GM23338 (cell line): ENCODE results near the gene KIF2A. TPM values are rescaled to one million over a fixed set of nuclear protein-coding genes. Genes with fewer than 3 reads are reported as not detected.

ENCODE experiments used
- ATAC-seq: fragments of 200-7000 bp; cut with Tn5 transposase; 3 replicates; pipeline ENCODE4 v1.9.1; 2020
- DNase-seq: peaks from one replicate; pipeline ENCODE4 v3.0.0-alpha.2; 2015; ENCODE audit warnings: low spot score
- H2AFZ ChIP-seq: fragments of 200-600 bp; sonication (generic); 2 replicates; pipeline ENCODE4 v1.8.0; 2016; ENCODE audit warnings: antibody characterized with exemption, mild to moderate bottlenecking, moderate library complexity
- H3F3A ChIP-seq: fragments of 200-600 bp; sonication (generic); replicated peaks from 2 replicates; pipeline ENCODE4 v1.8.0; 2017; ENCODE audit warnings: antibody characterized with exemption, mixed run types, low read depth
- H3K27ac ChIP-seq: fragments of 200-600 bp; sonication (generic); 2 replicates; pipeline ENCODE4 v1.6.1; 2016; ENCODE audit warnings: low read depth
- H3K27me3 ChIP-seq: fragments of 200-600 bp; sonication (generic); 2 replicates; pipeline ENCODE4 v1.8.0; 2016; ENCODE audit warnings: mild to moderate bottlenecking, mixed run types, moderate library complexity; ENCODE audit not compliant: insufficient read depth
- H3K36me3 ChIP-seq: fragments of 200-600 bp; sonication (generic); 2 replicates; pipeline ENCODE4 v1.8.0; 2016; ENCODE audit warnings: mild to moderate bottlenecking; ENCODE audit not compliant: insufficient read depth
- H3K4me1 ChIP-seq: fragments of 200-600 bp; sonication (generic); 2 replicates; pipeline ENCODE4 v1.8.0; 2016; ENCODE audit warnings: mild to moderate bottlenecking, moderate library complexity; ENCODE audit not compliant: insufficient read depth
- H3K4me2 ChIP-seq: fragments of 200-600 bp; sonication (generic); 2 replicates; pipeline ENCODE4 v1.7.1; 2017; ENCODE audit warnings: mixed run types
- H3K4me3 ChIP-seq: fragments of 200-600 bp; sonication (generic); 2 replicates; pipeline ENCODE4 v1.6.1; 2016; ENCODE audit warnings: mixed run types
- H3K79me2 ChIP-seq: fragments of 200-600 bp; sonication (generic); replicated peaks from 2 replicates; pipeline ENCODE4 v1.8.0; 2017; ENCODE audit warnings: mild to moderate bottlenecking; ENCODE audit not compliant: insufficient read depth
- H3K9me2 ChIP-seq: fragments of 200-600 bp; sonication (generic); 2 replicates; pipeline ENCODE4 v1.8.0; 2017; ENCODE audit not compliant: insufficient read depth
- H4K20me1 ChIP-seq: fragments of 200-600 bp; sonication (generic); replicated peaks from 2 replicates; pipeline ENCODE4 v1.8.0; 2017; ENCODE audit warnings: mild to moderate bottlenecking; ENCODE audit not compliant: insufficient read depth
- H3K27ac Mint-ChIP-seq: 2 replicates; pipeline ENCODE4 v1.8.0; 2020; ENCODE audit warnings: inconsistent platforms, mild to moderate bottlenecking, moderate library complexity, mixed read lengths
- H3K27me3 Mint-ChIP-seq: 3 replicates; pipeline ENCODE4 v1.8.0; 2022; ENCODE audit warnings: low read depth, mild to moderate bottlenecking, moderate library complexity, mixed read lengths, inconsistent platforms; ENCODE audit not compliant: insufficient read depth, poor library complexity
- H3K36me3 Mint-ChIP-seq: 3 replicates; pipeline ENCODE4 v1.8.0; 2021; ENCODE audit warnings: low read depth, mild to moderate bottlenecking, inconsistent platforms, moderate library complexity, mixed read lengths
- H3K4me1 Mint-ChIP-seq: 3 replicates; pipeline ENCODE4 v1.8.0; 2020; ENCODE audit warnings: mild to moderate bottlenecking, inconsistent platforms, mixed read lengths
- H3K4me3 Mint-ChIP-seq: 3 replicates; pipeline ENCODE4 v1.8.0; 2021; ENCODE audit warnings: moderate library complexity, mild to moderate bottlenecking, inconsistent platforms, mixed read lengths
- H3K9me3 Mint-ChIP-seq: 3 replicates; pipeline ENCODE4 v1.8.0; 2020; ENCODE audit warnings: moderate library complexity, mild to moderate bottlenecking, inconsistent platforms, mixed read lengths
- CREB1 ChIP-seq: fragments of 250-450 bp; sonication (Bioruptor Pico); IDR thresholded peaks from 2 replicates; pipeline ENCODE4 v1.5.0; 2020; ENCODE audit warnings: low read depth, mild to moderate bottlenecking, moderate library complexity
- EZH2 ChIP-seq: fragments of 200-600 bp; sonication (generic); IDR thresholded peaks from one replicate; pipeline ENCODE4 v1.8.0; 2017; ENCODE audit warnings: antibody characterized with exemption, mild to moderate bottlenecking, low read depth; ENCODE audit not compliant: unreplicated experiment
- EZH2phosphoT487 ChIP-seq: fragments of 200-600 bp; sonication (generic); IDR thresholded peaks from one replicate; pipeline ENCODE4 v1.8.1; 2018; ENCODE audit warnings: antibody characterized with exemption; ENCODE audit not compliant: unreplicated experiment
- JUNB ChIP-seq: IDR thresholded peaks from one replicate; pipeline ENCODE4 v1.6.1; 2016; ENCODE audit warnings: antibody characterized with exemption; ENCODE audit not compliant: unreplicated experiment
- NANOG ChIP-seq: IDR thresholded peaks from 2 replicates; pipeline ENCODE4 v1.6.1; 2016; ENCODE audit warnings: antibody characterized with exemption, borderline replicate concordance
- REST ChIP-seq: IDR thresholded peaks from one replicate; pipeline ENCODE4 v1.6.1; 2018; ENCODE audit warnings: antibody characterized with exemption; ENCODE audit not compliant: unreplicated experiment
- STAT1 ChIP-seq: IDR thresholded peaks from one replicate; pipeline ENCODE4 v1.6.1; 2016; ENCODE audit warnings: antibody characterized with exemption; ENCODE audit not compliant: unreplicated experiment
- ZNF331 ChIP-seq: fragments of 250-450 bp; sonication (Bioruptor Pico); IDR thresholded peaks from 2 replicates; pipeline ENCODE4 v1.5.0; 2020; ENCODE audit warnings: low read depth, mild to moderate bottlenecking, moderate library complexity
- ZNF462 ChIP-seq: fragments of 250-450 bp; sonication (Bioruptor Pico); IDR thresholded peaks from 2 replicates; pipeline ENCODE4 v1.5.0; 2020; ENCODE audit warnings: mild to moderate bottlenecking, moderate library complexity
- polyA plus RNA-seq: library from polyadenylated mRNA; unstranded; fragments of >200 nt; fragmentation: Nextera tagmentation; extraction: Ambion mirVana; gene quantifications from 2 replicates; pipeline ENCODE4 v1.2.1, GENCODE V29; 2016
- total RNA-seq: library from RNA; depleted of rRNA; stranded (reverse); fragments of >200 nt; shearing (Covaris generic); gene quantifications from 2 replicates; pipeline ENCODE4 v1.2.3, GENCODE V29; 2014
- TF ChIP-seq, protein P1 (sequence below), 2 experiments: fragments of 200-600 bp in 1 of 2; sonication (generic) in 1 of 2; conservative IDR thresholded peaks; 2 replicates each; pipeline versions ENCODE4 v1.5.1 to v1.6.1; 2016 to 2017; ENCODE audit warnings: antibody characterized with exemption in 2 of 2, low read depth in 2 of 2, mild to moderate bottlenecking in 2 of 2, moderate library complexity in 1 of 2

KIF2A gene
- total and polyA plus RNA-seq, 2 experiments from 2014 or later: 120 to 122 TPM

- TF ChIP-seq ZNF462 (no peak), REST (no peak)
Observed at GRCh38 chr5:62326302-62326701, 20.3 kb downstream of the KIF2A start (continued).

DNA sequence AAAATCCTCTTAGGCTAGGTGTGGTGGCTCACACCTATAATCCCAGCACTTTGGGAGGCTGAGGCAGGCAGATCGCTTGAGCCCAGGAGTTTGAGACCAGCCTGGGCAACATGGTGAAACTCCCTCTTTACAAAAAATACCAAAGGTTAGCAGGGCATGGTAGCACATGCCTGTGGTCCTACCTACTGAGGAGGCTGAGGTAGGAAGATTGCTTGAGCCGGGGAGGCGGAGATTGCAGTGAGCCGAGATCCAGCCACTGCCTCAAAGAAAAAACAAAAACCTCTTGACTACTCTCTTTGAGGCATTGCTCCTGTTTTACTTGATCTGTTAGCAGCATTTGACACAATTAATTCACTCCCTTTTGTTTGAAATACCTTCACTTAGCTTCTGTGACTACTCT, 20.7 kb downstream of the KIF2A start:
- H3K4me3 Mint-ChIP-seq: no peak overlapping the region
- peak; percentile 79 for ATAC-seq
- no peaks in the 10 kb centered on the region for H3K9me2 ChIP-seq
- H3K36me3 ChIP-seq: no peaks in the 10 kb centered on the region
- H3F3A ChIP-seq: no peaks in the 10 kb centered on the region
- peak overlapping the region; percentile 81 for H3K27ac ChIP-seq
- H2AFZ ChIP-seq: no peak overlapping the region
- H3K27ac Mint-ChIP-seq: peak overlapping the region; percentile 32
- 0 out of 2 replicates have a peak overlapping the region, but pooled peaks have one; percentile 33 for H3K4me2 ChIP-seq
- no peaks in the 10 kb centered on the region for H3K27me3 ChIP-seq
- peaks cover 2% of the 10 kb centered on the region; the same call in 1 of the 3 replicates for H3K36me3 Mint-ChIP-seq
- DNase-seq: peak; percentile 17
- H3K4me1 Mint-ChIP-seq: peaks cover 28% of the 10 kb centered on the region
- H3K4me1 ChIP-seq: peaks cover 23% of the 10 kb centered on the region
- no peaks in the 10 kb centered on the region for H3K9me3 Mint-ChIP-seq
- peaks cover 55% of the 10 kb centered on the region for H4K20me1 ChIP-seq
- H3K79me2 ChIP-seq: peaks cover 100% of the 10 kb centered on the region
- H3K27me3 Mint-ChIP-seq: peaks cover 2% of the 10 kb centered on the region
- no peak overlapping the region for H3K4me3 ChIP-seq
- TF ChIP-seq EZH2 (no peak), EZH2phosphoT487 (no peak), NANOG (no peak), REST (no peak), JUNB (no peak), ZNF331 (CRISPR knock-in tag) (no peak), STAT1 (no peak), CREB1 (CRISPR knock-in tag) (no peak)
- TF ChIP-seq, protein P1, sequence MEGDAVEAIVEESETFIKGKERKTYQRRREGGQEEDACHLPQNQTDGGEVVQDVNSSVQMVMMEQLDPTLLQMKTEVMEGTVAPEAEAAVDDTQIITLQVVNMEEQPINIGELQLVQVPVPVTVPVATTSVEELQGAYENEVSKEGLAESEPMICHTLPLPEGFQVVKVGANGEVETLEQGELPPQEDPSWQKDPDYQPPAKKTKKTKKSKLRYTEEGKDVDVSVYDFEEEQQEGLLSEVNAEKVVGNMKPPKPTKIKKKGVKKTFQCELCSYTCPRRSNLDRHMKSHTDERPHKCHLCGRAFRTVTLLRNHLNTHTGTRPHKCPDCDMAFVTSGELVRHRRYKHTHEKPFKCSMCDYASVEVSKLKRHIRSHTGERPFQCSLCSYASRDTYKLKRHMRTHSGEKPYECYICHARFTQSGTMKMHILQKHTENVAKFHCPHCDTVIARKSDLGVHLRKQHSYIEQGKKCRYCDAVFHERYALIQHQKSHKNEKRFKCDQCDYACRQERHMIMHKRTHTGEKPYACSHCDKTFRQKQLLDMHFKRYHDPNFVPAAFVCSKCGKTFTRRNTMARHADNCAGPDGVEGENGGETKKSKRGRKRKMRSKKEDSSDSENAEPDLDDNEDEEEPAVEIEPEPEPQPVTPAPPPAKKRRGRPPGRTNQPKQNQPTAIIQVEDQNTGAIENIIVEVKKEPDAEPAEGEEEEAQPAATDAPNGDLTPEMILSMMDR (conservative IDR thresholded peaks at IDR 0.05; ENCODE audit: low read depth in 2 of 2): no peak
